Endodermal cell (in vitro differentiated cells): ENCODE measurements around the gene POLR2J. TPM values are rescaled to one million over a fixed set of nuclear protein-coding genes. Genes with fewer than 3 reads are reported as not detected.
A peak's percentile ranks its signal among the peaks of the same experiment; 100 is the strongest.
"Not testable (repeated sequence)": the region's sequence is repeated elsewhere in the genome, so short reads cannot be mapped to it uniquely, and the experiment has no call there.

ENCODE experiments used
- DNase-seq: peaks from one replicate; pipeline ENCODE4 v3.0.0-alpha.2; 2017
- H3K27ac ChIP-seq: 2 replicates; pipeline ENCODE4 v1.5.1; 2013; ENCODE audit warnings: mild to moderate bottlenecking, low read depth, low read length, moderate library complexity
- H3K27me3 ChIP-seq: 2 replicates; pipeline ENCODE4 v1.6.1; 2013; ENCODE audit warnings: mild to moderate bottlenecking, low read length, moderate library complexity; ENCODE audit not compliant: insufficient read depth, control insufficient read depth, poor library complexity, severe bottlenecking
- H3K36me3 ChIP-seq: 2 replicates; pipeline ENCODE4 v1.7.0; 2013; ENCODE audit warnings: mild to moderate bottlenecking, low read length, moderate library complexity; ENCODE audit not compliant: control insufficient read depth, insufficient read depth
- H3K4me1 ChIP-seq: one replicate; pipeline ENCODE4 v1.7.0; 2013; ENCODE audit warnings: low read length; ENCODE audit not compliant: control insufficient read depth, insufficient read depth
- H3K4me3 ChIP-seq: 2 replicates; pipeline ENCODE4 v1.5.1; 2013; ENCODE audit warnings: mild to moderate bottlenecking, low read length, moderate library complexity
- H3K9ac ChIP-seq: 2 replicates; pipeline ENCODE4 v1.6.1; 2013; ENCODE audit warnings: mild to moderate bottlenecking, low read length, moderate library complexity; ENCODE audit not compliant: poor library complexity, severe bottlenecking; ENCODE audit errors: extremely low read depth
- H3K9me3 ChIP-seq: 2 replicates; pipeline ENCODE4 v1.6.1; 2013; ENCODE audit warnings: mild to moderate bottlenecking, low read length, moderate library complexity; ENCODE audit not compliant: control insufficient read depth
- H3K27ac Mint-ChIP-seq: 2 replicates; pipeline ENCODE4 v1.8.0; 2020; ENCODE audit warnings: mixed read lengths
- H3K27me3 Mint-ChIP-seq: 2 replicates; pipeline ENCODE4 v1.8.0; 2021; ENCODE audit warnings: mild to moderate bottlenecking, mixed read lengths; ENCODE audit not compliant: insufficient read depth
- H3K36me3 Mint-ChIP-seq: 2 replicates; pipeline ENCODE4 v1.8.0; 2020; ENCODE audit warnings: low read depth, mixed read lengths
- H3K4me1 Mint-ChIP-seq: 2 replicates; pipeline ENCODE4 v1.8.0; 2020; ENCODE audit warnings: mixed read lengths
- H3K4me3 Mint-ChIP-seq: 2 replicates; pipeline ENCODE4 v1.8.0; 2020; ENCODE audit warnings: mild to moderate bottlenecking, moderate library complexity, mixed read lengths
- H3K9me3 Mint-ChIP-seq: 2 replicates; pipeline ENCODE4 v1.8.0; 2020; ENCODE audit warnings: mild to moderate bottlenecking, mixed read lengths
- CTCF ChIP-seq: fragments of 200-600 bp; sonication (generic); conservative IDR thresholded peaks from 2 replicates; pipeline ENCODE4 v1.5.0; 2021; ENCODE audit warnings: antibody characterized with exemption, mild to moderate bottlenecking
- WGBS, 2 experiments: methylation state at CpG; one replicate each; pipeline versions ENCODE4 v1.1.5 to v1.1.7; 2013; ENCODE audit warnings: missing lambda C conversion rate in 2 of 2, mixed read lengths in 1 of 2; ENCODE audit not compliant: insufficient coverage in 1 of 2, insufficient read length in 1 of 2; 5-methylcytosine and 5-hydroxymethylcytosine counted together
- total RNA-seq, 2 donors: library from RNA; stranded (reverse); fragmentation: NEBNext Ultra II Directional in 1 of 2; extraction: Animal tissue kit (Norgen Biotek cat#: 25700) in 1 of 2; gene quantifications; 2 replicates in 1 of 2; 3 replicates in 1 of 2; pipeline ENCODE4 v1.2.1, GENCODE V29; 2021

The POLR2J gene
- total RNA-seq, 2 donors from 2014 or later, result 48.6 to 59.0 TPM

DNA sequence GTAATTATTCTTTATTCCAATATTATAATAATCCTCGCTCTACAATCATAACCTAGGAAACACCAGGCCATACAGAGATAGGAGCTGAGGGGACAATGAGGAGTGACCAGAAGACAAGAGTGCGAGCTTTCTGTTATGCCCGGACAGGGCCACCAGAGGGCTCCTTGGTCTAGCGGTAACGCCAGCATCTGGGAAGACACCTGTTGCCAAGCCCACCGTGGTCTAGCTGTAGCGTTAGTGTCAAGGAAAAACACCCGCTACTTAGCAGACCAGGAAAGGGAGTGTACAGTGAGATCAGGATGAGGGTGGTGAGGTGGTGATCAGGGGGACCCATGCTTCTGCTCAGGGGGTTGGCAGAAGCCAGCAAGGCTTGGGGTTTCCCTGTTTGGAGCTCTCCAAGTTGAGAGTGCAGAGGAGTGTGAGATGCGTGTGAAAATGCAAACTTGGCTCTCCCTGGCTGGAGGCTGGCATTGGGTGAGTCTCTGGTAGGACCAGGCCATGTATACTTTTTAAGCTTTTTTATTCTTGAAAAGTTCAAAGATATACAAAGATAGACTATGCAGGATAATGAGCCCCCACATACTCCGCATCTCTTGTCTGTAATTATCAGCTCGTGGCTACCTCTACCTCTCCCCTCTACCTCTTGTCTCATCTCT lies 1.4 kb upstream of the POLR2J start:
- H3K36me3 Mint-ChIP-seq, H3K36me3 ChIP-seq, H3K27me3 Mint-ChIP-seq, H3K4me1 ChIP-seq, DNase-seq, H3K27ac ChIP-seq, H3K27me3 ChIP-seq, H3K4me1 Mint-ChIP-seq, H3K4me3 Mint-ChIP-seq, H3K9ac ChIP-seq, H3K9me3 ChIP-seq, H3K27ac Mint-ChIP-seq, H3K9me3 Mint-ChIP-seq, H3K4me3 ChIP-seq: not testable (repeated sequence)
- WGBS, 2 experiments, result 7% methylated on average over 3 of the region's 11 CpGs; no CpG with 5 or more reads in 1 of the 2 experiments
- TF ChIP-seq CTCF, result peak; percentile 50

GRCh38 chr7:102479209-102479584 lies 475 bp upstream of the POLR2J start:
- H3K27me3 Mint-ChIP-seq, DNase-seq, H3K9ac ChIP-seq, H3K9me3 ChIP-seq, H3K9me3 Mint-ChIP-seq, H3K27ac Mint-ChIP-seq, H3K4me1 Mint-ChIP-seq, H3K4me1 ChIP-seq, H3K4me3 Mint-ChIP-seq, H3K36me3 ChIP-seq, H3K4me3 ChIP-seq, H3K27ac ChIP-seq, H3K27me3 ChIP-seq, H3K36me3 Mint-ChIP-seq: not testable (repeated sequence)
- no CpG with 5 or more reads among the region's 10 CpGs for WGBS, 2 experiments

DNA sequence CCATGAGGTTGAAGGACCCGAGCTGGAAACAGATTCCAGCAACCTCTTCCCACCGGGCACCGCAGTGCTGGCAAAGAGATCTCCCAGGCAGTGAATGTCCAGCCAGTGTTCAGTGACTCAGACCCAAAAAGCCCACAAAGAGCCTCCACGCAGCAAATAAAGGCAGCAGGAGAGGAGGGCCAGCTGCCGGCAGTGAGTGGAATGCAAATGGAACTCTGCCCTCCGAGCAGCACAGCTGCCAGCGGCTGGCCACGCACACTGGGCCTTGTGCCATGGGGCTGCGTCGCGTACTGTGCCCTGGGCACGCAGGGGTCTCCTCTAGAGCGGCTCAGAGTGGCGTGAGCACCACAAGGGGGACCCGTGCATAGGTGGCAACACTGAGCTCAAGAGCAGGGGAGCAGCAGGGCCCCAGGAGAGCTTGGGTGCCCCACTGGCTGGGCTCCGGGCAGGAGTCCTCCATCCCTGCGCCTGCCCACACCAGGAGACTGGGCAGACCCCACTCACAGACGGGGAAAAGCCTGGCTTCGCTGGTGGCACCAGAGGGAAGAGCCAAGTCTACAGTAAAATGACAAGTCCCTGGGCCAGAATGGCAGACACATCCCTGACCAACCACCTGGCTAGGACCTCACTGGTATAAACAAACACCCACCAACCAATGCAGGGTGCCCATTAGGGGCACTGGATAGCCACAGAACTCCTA lies 3.8 kb downstream of the POLR2J start:
- not testable (repeated sequence) for H3K27me3 ChIP-seq, H3K4me1 Mint-ChIP-seq, H3K4me1 ChIP-seq, H3K36me3 ChIP-seq, H3K9me3 Mint-ChIP-seq, DNase-seq, H3K9me3 ChIP-seq, H3K36me3 Mint-ChIP-seq, H3K9ac ChIP-seq, H3K27me3 Mint-ChIP-seq, H3K4me3 Mint-ChIP-seq, H3K27ac Mint-ChIP-seq, H3K4me3 ChIP-seq, H3K27ac ChIP-seq
- 90% methylated on average over 6 of the region's 19 CpGs; no CpG with 5 or more reads in 1 of the 2 experiments for WGBS, 2 experiments

DNA sequence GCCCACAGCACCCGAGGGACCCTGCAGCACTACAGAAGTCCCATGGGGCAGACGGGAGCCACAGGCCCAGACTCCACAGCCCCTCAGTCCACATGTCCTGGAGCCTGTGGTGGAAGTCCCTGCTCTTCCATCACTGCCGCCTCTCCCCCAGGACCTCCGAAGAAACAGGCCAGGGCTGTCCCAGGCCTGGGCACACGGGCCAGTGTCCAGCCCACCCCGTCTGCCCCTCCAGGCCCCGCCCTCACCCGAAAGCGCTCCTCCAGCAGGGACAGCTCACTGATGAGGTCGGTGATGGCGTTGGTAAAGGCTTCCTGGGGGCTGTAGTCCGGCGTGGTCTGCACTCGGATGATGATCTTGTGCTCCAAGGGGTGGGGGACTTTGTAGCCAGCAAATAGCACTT lies 4.6 kb downstream of the POLR2J start:
- not testable (repeated sequence) for H3K27ac ChIP-seq, H3K4me3 ChIP-seq, DNase-seq, H3K27me3 Mint-ChIP-seq, H3K4me3 Mint-ChIP-seq, H3K27ac Mint-ChIP-seq, H3K9me3 ChIP-seq, H3K27me3 ChIP-seq, H3K36me3 Mint-ChIP-seq, H3K9ac ChIP-seq, H3K9me3 Mint-ChIP-seq, H3K4me1 Mint-ChIP-seq, H3K4me1 ChIP-seq
- peaks cover 12% of the 10 kb centered on the region for H3K36me3 ChIP-seq
- WGBS, 2 experiments, result 100% methylated on average over 3 of the region's 14 CpGs; no CpG with 5 or more reads in 1 of the 2 experiments
